Activated CD8-positive, alpha-beta memory T cell treated with anti-CD3 and anti-CD28 coated beads for 36 hours (primary cell): ENCODE measurements around the gene ASCL2. TPM values are rescaled to one million over a fixed set of nuclear protein-coding genes. Genes with fewer than 3 reads are reported as not detected.
"Not testable (repeated sequence)": the region's sequence is repeated elsewhere in the genome, so short reads cannot be mapped to it uniquely, and the experiment has no call there.

Experiments used
- CTCF ChIA-PET: fragments of 350-600 bp; sonication (Branson Sonifier 250); formaldehyde crosslinking; loops from one replicate; lab custom pipeline; 2021; ENCODE audit warnings: antibody characterized with exemption; lab: Charles Lee
- POLR2A ChIA-PET: fragments of 350-600 bp; sonication (Branson Sonifier 250); formaldehyde crosslinking; loops from one replicate; lab custom pipeline; 2021; ENCODE audit warnings: antibody characterized with exemption; lab: Charles Lee
- total RNA-seq, 2 experiments: library from RNA; stranded (reverse); gene quantifications; one replicate each; pipeline ENCODE4 v1.2.3, GENCODE V29; 2021

The ASCL2 gene
- total RNA-seq, 2 experiments from 2014 or later: 1.8 to 2.8 TPM

DNA sequence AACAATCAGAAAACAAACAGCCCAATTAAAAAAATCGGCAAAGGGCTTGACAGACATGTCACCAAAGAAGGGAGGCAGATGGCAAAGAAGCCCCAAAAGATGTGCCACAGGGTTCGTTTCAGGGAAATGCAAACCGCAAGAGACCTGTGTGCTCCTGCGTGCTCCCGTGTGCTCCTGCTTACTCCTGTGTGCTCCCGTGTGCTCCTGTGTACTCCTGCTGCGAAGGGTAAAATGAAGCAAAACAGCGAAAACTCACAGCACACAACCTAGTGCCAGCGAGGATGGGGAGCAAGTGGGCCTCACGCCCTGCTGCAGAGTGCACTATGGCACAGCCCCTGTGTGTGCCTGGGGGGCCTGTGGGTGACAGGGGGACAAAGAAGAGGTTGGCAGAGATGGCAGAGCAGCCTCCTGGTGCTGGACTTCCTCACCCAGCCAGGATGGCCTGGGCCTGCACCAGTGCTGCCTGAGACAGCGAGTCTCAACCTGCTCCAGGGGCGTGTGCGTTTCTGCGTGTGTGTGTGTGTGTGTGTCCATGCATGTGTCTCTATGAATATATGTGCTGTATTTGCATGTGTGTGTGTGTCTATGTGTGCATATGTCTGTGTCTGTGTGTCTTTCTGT lies 14.0 kb downstream of the ASCL2 start:
- ChIA-PET CTCF (no interaction called here), POLR2A (no interaction called here)

DNA sequence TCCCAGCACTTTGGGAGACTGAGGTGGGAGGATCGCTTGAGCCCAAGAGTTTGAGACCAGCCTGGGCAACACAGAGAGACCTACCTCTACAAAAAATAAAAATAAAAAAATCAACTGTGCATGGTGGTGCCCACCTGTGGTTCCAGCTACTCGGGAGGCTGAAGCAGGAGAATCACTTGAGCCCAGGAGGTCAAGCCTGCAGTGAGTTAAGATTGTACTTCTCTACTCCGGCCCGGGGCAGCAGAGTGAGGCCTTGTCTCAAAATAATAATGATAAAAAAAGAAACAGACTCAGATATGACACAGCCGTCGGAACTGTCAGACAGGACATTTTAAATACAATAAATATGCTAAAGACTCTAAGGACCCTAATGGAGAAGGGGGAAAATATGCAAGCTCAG lies 18.4 kb downstream of the ASCL2 start:
- CTCF ChIA-PET: no interaction called here
- POLR2A ChIA-PET: no interaction called here

DNA sequence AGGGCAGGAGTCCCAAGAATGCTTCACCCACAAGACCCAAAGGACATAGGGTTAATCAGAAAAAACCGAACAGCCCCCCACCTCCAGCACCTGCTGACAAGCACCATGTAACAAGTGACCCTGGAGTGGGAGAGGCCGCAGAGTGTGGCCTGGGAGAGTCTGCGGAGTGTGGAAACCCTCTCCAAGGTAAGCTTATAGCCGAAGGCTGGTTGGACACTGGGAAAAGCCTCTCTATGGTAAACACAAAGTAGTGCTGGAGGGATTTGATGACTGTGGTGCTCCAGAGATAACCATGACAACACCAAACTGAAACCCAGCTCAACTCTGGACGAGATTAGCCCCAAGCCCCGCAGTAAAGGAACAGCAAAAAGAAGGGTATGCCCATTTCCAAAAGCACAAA lies 19.2 kb downstream of the ASCL2 start:
- POLR2A ChIA-PET: no interaction called here
- CTCF ChIA-PET: interaction anchor here (0.6 kb wide), 1 partner anchor 1441 kb away, joined by 3 read pairs; no protein-coding TSS in a partner anchor

DNA sequence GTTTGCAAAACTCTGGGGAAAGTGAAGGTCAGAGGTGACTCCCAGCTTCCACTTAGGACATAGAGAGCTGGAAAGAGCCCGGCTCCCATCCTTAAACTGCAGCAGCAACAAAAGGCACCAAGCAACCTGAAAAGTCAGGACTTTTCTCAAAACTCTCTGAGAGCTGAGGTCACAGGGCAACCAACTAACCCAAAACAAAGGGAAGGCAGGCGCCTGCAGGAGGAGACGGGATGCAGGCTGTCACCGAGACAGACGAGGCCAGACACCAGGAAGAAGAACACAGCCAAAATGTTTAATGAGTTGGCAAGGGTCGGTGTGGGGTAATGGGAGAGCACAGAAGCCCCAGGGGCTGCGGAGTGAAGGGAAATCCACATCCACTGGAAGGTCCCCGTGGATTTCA lies 19.9 kb downstream of the ASCL2 start:
- ChIA-PET POLR2A (no interaction called here), CTCF (no interaction called here)

DNA sequence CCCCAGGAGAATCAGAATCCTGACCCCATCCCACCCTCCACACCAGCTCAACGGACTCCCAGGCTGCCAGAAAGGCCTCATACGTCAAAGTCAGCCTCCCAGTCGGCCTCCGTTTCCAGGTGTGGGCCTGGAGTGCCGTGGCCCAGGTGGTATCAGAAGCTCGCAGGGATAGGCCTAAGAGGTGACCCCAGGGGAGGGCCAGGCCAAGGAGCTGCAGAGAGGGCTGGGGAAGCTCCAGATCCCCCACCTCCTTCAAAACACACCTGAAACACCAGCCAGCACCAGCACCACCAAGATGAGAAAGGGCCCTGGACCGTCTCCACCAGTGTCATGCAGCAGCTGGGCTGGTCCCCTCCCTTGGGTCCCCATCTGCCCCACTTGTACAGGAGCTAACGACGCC lies 20.3 kb downstream of the ASCL2 start:
- ChIA-PET POLR2A (no interaction called here), CTCF (no interaction called here)

DNA sequence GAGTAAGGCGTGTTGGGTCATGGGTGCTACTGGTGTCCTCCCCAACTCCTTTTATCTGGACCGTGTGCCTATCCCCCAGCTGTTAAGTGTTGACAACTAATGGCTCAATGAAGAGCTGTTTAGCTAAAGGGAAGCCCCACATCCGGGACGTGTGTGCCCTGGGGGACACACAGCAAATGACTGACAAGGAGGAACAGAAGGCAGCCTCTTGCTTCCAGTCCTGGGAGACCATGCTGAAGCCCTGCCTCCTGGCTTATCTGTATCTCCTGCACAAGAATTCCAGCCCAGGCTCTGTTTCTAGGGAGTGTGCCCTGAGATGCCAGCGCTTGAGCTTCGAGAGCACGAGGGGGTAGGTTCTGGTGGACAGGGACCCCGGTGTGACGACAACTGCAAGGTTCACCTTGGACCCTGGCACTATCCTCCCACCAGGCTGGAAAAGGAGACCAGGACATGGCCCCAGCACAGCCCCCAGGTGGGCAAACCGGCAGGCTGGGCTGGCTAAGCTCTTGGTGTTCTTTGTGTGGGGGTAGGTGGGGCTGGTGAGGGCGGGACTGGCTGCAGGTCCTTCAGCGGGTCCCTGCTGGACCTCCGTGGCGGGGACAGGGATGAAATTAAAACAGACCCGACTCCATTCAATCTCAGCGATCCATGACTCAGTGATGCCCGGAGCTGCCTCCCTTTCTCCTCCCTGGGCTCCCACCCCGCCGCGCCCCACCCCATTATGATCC lies 21.0 kb downstream of the ASCL2 start:
- ChIA-PET CTCF (no interaction called here), POLR2A (no interaction called here)

DNA sequence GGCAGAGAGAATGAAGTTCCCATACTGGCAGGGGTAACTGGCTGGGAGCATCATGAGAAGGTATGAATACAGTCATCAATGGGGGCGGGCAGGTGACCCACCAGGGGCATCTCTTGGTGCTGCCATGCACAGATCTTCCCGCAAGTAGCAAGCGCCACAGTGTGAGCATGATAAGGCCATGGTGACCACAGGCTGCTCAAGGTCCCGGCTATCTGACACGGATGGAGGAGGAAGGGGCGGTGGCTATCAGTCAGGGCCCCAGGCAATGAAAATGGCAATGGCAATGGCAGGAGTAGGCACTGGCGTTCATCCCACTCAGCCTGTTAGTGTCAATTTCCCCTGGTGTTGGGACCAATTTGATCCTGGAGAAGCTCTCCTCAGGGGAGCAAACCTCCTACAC lies 21.6 kb downstream of the ASCL2 start:
- ChIA-PET POLR2A (no interaction called here), CTCF (no interaction called here)

DNA sequence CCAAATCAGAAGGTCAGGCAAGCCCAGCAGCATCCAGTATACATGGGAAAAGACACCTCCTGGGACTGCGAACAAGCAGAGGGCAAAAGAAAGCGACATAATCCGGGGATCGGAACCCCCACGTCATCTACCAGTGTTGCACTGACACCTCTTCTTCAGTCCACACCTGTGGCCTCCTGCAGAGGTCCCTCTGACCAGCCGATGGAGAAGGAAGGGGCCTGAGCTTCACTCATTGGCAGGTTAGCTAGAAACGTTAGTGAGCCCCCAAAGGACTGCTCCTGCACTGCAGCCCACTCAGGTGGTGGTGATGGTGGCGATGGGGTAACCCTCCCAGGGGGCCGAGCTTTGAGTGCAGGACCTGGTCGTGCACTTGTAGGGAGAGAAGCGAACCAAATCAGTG lies 22.1 kb downstream of the ASCL2 start:
- POLR2A ChIA-PET: no interaction called here
- CTCF ChIA-PET: no interaction called here

DNA sequence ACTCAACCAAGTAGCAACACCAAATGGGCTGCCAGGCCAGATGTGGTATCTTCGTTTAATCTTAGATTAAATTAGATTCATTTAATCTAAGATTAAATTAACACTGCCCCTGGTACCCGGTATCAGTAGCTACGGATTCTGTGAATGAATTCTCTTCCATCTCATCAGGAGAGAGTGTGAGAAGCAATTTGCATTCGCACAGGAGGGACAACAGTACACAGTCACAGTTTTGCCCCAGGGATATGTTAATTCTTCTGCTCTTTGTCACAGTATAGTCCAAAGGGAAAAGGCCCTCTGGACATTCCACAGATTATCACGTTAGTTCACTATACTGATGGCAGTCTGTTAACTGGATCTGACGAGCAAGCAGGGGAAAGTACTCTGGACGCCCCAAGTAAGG lies 22.9 kb downstream of the ASCL2 start:
- POLR2A ChIA-PET: no interaction called here
- CTCF ChIA-PET: no interaction called here

DNA sequence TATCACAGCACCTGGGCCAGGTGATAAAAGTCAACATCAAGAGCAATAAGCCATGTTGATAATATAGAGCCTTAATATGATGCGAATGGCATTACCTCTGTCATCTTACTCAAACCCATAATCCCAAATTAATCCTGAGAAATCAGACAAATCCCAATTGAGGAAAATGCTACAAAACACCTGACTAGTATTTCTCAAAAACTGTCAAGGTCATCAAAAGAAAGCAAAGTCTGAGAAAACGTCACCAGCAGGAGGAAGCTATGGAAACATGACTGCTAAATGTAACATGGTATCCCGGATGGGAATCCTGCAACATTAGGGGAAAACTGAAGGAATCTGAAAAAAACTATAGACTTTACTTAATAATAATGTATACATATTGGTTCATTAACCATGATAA lies 29.6 kb downstream of the ASCL2 start:
- POLR2A ChIA-PET: no interaction called here
- CTCF ChIA-PET: no interaction called here

DNA sequence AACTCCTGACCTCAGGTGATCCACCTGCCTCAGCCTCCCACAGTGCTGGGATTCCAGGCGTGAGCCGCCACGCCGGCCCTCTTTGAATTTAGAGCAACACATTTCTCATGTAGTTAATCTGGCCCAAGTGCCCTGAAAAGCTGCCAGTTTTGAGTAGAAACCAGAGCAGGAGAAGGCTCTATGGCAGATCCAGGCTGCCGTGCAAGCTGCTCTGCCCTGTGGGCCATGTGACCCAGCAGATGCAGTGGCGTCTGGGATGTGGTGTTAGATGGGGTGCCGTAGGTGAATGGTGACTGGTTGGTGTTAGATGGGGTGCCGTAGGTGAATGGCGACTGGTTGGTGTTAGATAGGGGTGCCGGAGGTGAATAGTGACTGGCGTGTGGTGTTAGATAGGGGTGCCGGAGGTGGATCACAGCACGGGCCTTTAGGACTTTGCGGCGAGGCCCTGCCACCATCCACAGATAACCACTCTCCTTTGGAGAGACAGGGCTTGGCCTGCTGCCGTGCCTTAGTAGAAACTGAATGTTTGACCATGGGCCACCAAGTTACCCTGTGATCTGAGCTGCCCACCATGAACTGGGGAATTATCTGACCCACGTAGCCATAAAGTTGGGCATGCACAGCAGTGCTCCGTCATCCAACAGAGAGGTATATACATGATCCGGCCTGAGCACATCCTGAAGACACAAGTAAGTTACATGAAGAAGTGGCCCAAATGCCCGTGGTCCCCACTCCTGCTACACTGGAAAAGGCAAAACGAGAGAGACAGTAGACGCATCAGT lies 32.7 kb downstream of the ASCL2 start:
- POLR2A ChIA-PET: no interaction called here

DNA sequence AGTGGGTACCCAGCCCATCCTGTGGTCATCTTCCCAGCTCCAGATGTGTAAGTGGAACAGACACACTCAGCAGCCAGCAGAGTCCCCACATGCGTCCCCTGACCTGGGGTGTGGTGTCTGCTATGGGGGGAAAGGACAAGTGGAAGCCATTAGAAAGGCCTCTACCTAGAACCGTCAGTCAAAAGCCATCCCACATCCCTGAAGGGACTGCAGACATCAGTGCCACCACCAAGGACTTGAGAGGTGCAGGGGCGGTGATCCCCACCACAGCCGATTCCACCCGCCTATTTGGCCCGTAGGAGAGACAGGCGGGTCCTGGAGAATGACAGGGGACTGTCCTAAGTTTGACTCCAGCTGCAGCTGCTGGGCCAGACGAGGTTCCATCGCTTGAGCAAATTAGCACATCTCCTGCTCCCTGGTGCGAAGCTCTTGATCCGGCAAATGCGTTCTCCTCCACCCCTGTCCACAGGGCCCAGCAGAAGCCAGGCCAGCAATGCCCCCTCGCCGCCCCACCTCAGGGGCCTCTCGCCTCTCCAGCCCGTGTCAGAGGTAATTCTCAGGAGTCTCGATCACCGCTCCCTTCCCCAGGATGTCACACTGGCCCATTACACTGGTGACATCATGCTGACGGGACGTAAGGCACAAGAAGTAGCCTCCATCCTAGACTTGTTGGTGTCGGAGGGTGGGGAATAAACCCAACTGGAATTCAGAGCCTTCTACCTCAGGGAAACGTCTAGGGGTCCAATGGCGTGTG lies 33.8 kb downstream of the ASCL2 start:
- POLR2A ChIA-PET, CTCF ChIA-PET: not testable (repeated sequence)

More for the DNA sequence above, 32.7 kb downstream of the ASCL2 start:
- CTCF ChIA-PET: no interaction called here

DNA sequence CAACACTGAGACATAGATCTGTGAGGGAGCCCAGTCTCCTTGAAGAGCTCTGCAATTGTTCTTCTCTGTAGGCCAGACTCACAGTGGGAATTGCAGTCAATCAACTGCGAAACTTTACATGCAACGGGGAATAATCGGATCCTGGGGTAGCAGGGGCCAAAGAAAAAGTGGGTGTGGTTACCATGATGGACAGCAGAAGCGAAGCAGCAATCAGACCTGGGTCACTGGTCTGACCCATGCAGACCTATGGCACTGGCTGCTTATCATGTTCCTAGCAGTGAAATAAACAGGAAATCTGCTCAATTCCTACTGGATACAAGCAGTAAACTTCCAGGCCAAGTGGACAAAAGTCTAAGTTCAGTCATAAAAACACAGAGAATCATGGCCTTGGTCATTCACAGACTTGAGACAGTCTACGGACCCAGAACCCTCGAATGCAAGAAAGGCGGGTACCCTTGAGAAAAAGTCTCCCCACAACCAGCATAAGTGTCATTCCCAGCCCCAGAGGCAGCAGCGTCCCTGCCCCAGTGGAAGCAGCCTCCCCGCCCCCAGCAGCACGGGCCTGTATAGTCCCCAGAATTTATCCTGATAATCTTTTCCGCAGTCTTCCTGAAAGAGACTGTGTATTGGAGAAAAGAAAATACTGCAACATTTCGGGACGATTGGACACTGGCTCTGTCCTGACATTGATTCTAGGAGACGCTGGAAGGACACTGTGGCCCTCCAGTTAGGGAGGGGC lies 34.6 kb downstream of the ASCL2 start:
- ChIA-PET POLR2A (no interaction called here), CTCF (no interaction called here)

DNA sequence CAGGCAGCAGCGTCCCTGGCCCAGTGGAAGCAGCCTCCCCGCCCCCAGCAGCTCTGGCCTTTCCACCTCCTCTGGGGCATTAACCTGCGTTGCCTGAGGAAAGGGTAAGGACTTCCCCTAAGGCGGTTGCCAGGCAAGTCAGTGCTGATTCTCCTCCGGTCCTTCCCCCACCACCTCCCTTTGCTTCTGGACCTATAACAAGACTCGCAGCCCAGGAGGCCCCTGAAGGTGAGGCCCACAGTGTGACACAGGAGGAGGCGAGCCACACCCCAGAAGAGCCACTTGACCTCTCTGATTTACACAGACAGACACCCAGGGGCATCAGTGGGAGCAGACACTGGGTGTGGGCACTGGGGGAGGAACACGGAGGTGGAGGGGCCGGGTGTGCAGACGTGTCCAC lies 35.4 kb downstream of the ASCL2 start:
- ChIA-PET POLR2A (no interaction called here), CTCF (no interaction called here)

DNA sequence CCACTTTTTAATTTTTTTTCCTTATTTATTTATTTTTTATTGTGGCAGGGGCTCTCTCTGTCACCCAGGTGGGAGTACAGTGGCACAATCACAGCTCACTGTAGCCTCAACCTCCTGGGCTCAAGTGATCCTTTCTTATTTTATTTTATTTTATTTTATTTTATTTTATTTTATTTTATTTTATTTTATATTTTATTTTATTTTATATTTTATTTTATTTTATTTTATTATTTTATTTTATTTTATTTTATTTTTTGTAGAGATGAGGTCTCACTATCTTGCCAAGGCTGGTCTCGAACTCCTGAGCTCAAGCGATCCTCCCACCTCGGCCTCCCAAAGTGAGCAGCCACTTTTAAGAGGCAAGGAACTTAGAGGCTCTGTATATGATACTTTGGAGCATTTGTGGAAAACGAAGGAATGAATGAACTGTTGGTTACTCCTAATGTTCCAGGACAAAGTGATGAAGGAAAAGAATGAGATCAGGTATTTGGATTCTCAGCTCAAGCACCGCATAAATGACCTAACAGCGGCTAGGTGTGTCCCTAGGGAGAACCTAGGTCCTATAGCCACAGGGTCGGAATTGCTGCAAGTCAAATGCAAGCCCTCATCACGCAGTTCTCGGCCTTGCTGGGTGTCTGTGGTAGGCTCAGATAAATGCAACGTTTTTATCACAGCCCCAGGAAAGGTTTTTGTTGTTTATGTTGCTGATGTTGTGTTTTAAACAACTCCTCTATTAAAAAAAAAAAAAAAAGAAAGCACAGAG lies 36.5 kb downstream of the ASCL2 start:
- ChIA-PET CTCF (no interaction called here), POLR2A (no interaction called here)

DNA sequence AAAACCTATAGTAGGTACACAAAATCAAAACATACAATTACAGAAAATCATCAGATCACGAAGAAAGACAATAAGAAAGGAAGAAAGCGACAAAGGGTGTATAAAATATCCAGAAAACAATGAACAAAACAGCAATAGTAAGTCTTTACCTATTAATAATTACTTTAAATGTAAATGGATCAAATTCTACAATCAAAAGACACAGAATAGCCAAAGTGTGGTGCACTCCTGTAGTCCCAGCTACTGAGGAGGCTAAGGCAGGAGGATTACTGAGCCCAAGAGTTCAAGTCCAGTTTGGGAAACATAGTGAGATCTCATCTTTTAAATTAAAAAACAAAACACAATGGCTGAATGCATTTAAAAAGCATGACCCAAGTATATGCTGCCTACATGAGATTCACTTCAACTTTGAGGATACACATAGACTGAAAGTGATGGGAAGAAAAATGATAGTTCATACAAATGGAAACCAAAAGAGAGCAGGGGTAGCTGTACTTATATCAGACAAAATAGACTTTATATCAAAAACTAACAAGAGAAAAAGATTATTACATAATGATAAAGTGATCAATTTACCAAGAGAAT lies 40.6 kb downstream of the ASCL2 start:
- CTCF ChIA-PET: interaction anchor here (0.9 kb wide), 1 partner anchor 86 kb away, joined by 3 read pairs; no protein-coding TSS in a partner anchor
- POLR2A ChIA-PET: no interaction called here

DNA sequence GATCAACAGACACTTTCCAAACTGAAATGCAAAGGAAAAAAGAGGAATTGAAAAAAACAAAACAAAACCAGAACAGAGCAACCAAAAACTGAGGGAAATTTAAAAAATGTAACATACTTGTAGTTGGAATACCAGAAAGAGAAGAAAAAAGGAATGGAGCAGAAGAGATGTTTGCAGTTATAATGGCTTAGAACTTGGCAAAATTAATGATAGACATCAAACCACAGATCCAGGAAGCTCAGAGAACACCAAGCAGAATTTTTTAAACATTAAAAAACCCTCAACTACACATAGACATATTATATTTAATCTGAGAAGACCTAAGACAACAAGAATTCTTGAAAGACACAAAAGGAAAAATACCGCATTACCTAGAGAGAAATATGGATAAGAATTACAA lies 46.1 kb downstream of the ASCL2 start:
- CTCF ChIA-PET: no interaction called here
- POLR2A ChIA-PET: interaction anchor here (0.5 kb wide), 1 partner anchor 33 kb away, joined by 3 read pairs; no protein-coding TSS in a partner anchor

DNA sequence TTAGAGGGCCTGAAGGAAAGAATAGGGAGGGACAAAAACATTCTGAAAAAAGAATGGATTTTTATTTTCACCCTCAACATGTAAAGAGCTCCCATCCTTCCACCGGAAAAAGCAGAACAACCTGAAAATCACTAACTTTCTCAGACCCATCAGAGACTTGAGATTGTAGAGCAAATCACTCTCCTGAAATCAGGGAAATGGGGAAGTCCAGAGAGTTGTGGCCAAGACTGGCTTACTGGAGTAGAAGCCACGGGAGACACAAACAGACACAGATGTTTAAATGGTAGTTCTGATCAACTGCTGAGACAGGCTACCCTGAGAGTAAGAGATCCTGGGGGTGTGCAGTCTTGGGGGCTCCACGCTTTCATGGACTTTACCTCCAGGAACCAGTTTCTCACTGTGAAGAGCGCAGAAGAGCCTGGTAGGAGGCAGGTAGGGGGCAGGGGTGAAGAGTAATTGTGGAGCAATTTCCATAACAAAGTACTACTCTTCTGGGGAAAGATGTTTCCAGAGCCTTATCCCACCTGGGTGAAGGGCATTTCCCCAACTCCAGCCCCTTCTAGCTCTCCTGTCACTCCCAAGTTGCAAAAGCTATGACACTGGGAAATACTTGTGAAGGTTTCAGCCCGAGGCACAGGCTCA lies 47.1 kb downstream of the ASCL2 start:
- ChIA-PET POLR2A (no interaction called here), CTCF (no interaction called here)
